Ovary (tissue), 3 donors: ENCODE data around the gene SLC46A1.

Experiments used
- CTCF ChIP-seq, 3 donors: fragments of 450-650 bp in 2 of 3; fragments of 200-600 bp in 1 of 3; IDR thresholded peaks; one replicate each; pipeline versions ENCODE4 v1.5.1 to v1.8.0; 2016 to 2022; ENCODE audit warnings: antibody characterized with exemption in 3 of 3, mild to moderate bottlenecking in 1 of 3
- POLR2A ChIP-seq: fragments of 450-650 bp; IDR thresholded peaks from one replicate; pipeline ENCODE4 v1.6.1; 2017; ENCODE audit warnings: antibody characterized with exemption, mild to moderate bottlenecking, moderate library complexity
- donor health status: DM: no; HTN: no; CAD: no.

GRCh38 chr17:28363186-28363585 lies 42.8 kb downstream of the SLC46A1 start:
- TF ChIP-seq CTCF (IDR thresholded peaks at IDR 0.05) (no peak), POLR2A (no peak)
